Tibial nerve (tissue), 4 donors: ENCODE results near the gene YES1. TPM values are rescaled to one million over a fixed set of nuclear protein-coding genes. Genes with fewer than 3 reads are reported as not detected.

Source experiments
- DNase-seq, 2 donors: peaks; one replicate each; pipeline ENCODE4 v3.0.0-alpha.2; 2019; ENCODE audit warnings: low spot score in 2 of 2
- H3K27ac ChIP-seq, 4 donors: fragments of 200-600 bp; sonication (generic) in 3 of 4; one replicate each; pipeline ENCODE4 v1.5.1; 2017 to 2019; ENCODE audit warnings: mild to moderate bottlenecking in 1 of 4
- H3K27me3 ChIP-seq, 2 donors: fragments of 200-600 bp; sonication (generic) in 1 of 2; one replicate each; pipeline versions ENCODE4 v1.5.1 to v1.6.0; 2017 to 2019
- H3K36me3 ChIP-seq, 3 donors: fragments of 200-600 bp; sonication (generic); one replicate each; pipeline ENCODE4 v1.5.1; 2018 to 2019
- H3K4me1 ChIP-seq, 4 donors: fragments of 200-600 bp; sonication (generic) in 3 of 4; one replicate each; pipeline ENCODE4 v1.5.1; 2017 to 2019
- H3K4me3 ChIP-seq, 4 donors: fragments of 200-600 bp; sonication (generic) in 3 of 4; one replicate each; pipeline ENCODE4 v1.5.1; 2017 to 2019; ENCODE audit warnings: mild to moderate bottlenecking in 1 of 4, moderate library complexity in 1 of 4
- H3K9me3 ChIP-seq, 4 donors: fragments of 200-600 bp; sonication (generic) in 3 of 4; one replicate each; pipeline ENCODE4 v1.5.1; 2017 to 2019
- CTCF ChIP-seq, 5 experiments: fragments of 200-600 bp in 3 of 5; fragments of 450-650 bp in 2 of 5; sonication (generic) in 3 of 5; IDR thresholded peaks; one replicate each; pipeline ENCODE4 v1.5.1; 2016 to 2019; ENCODE audit warnings: antibody characterized with exemption in 5 of 5, mild to moderate bottlenecking in 3 of 5, moderate library complexity in 2 of 5
- EP300 ChIP-seq, 2 donors: sonication (generic); formaldehyde crosslinking; IDR thresholded peaks; one replicate each; pipeline ENCODE4 v1.6.1; 2017; ENCODE audit warnings: antibody characterized with exemption in 2 of 2, mild to moderate bottlenecking in 1 of 2
- POLR2A ChIP-seq, 2 donors: fragments of 450-650 bp; IDR thresholded peaks; one replicate each; pipeline ENCODE4 v1.6.1; 2017; ENCODE audit warnings: antibody characterized with exemption in 2 of 2, mild to moderate bottlenecking in 2 of 2, moderate library complexity in 2 of 2
- WGBS, 2 donors: methylation state at CpG; one replicate each; pipeline ENCODE4 v1.1.5; 2018; 5-methylcytosine and 5-hydroxymethylcytosine counted together
- total RNA-seq, 4 donors: library from RNA; depleted of rRNA; stranded (reverse); fragments of >200 nt; gene quantifications; one replicate each; pipeline ENCODE4 v1.1.0, GENCODE V29; 2016

YES1 gene
- total RNA-seq, 4 donors from 2014 or later, result 47.5 to 73.0 (median 59.1) TPM

GRCh38 chr18:839224-840022, 27.4 kb upstream of the YES1 start:
- WGBS, 2 donors, result 16 to 20% methylated on average over 14 of the region's 14 CpGs
- TF ChIP-seq EP300 (IDR thresholded peaks at IDR 0.05), result no peak
- TF ChIP-seq CTCF (IDR thresholded peaks at IDR 0.05), result peak; percentile 87 to 98 (median 94)
- TF ChIP-seq POLR2A (IDR thresholded peaks at IDR 0.05), result no peak
- peak; percentile 81 to 92 for DNase-seq
- Histone ChIP-seq H3K4me1 (peaks cover 0 to 15% (median 0%) of the 10 kb centered on the region in 4 donors), H3K9me3 (no peaks in the 10 kb centered on the region), H3K27ac (no peak overlapping the region), H3K4me3 (no peak overlapping the region), H3K27me3 (no peaks in the 10 kb centered on the region), H3K36me3 (no peaks in the 10 kb centered on the region)

- TF ChIP-seq POLR2A (IDR thresholded peaks at IDR 0.05), result no peak
- Histone ChIP-seq H3K27ac (no peak overlapping the region), H3K4me1 (peaks cover 0 to 15% (median 0%) of the 10 kb centered on the region in 4 donors), H3K4me3 (no peak overlapping the region), H3K36me3 (no peaks in the 10 kb centered on the region), H3K9me3 (no peaks in the 10 kb centered on the region), H3K27me3 (no peaks in the 10 kb centered on the region)
- DNase-seq, result no peak
- WGBS, 2 donors, result 60 to 65% methylated on average over 2 of the region's 2 CpGs
Measured at GRCh38 chr18:837922-838321, 25.9 kb upstream of the YES1 start.

GRCh38 chr18:834082-834720, 22.2 kb upstream of the YES1 start:
- Histone ChIP-seq H3K27me3 (peaks cover 0 to 5% of the 10 kb centered on the region in 2 donors), H3K4me3 (no peak overlapping the region), H3K36me3 (no peaks in the 10 kb centered on the region), H3K9me3 (no peaks in the 10 kb centered on the region), H3K4me1 (peaks cover 0 to 26% (median 0%) of the 10 kb centered on the region in 4 donors), H3K27ac (no peak overlapping the region)
- 56 to 63% methylated on average over 8 of the region's 8 CpGs for WGBS, 2 donors
- DNase-seq, result no peak
- no peak for TF ChIP-seq CTCF (IDR thresholded peaks at IDR 0.05)

- no peak for TF ChIP-seq POLR2A (IDR thresholded peaks at IDR 0.05)
- TF ChIP-seq EP300 (IDR thresholded peaks at IDR 0.05), result no peak
- no peak for TF ChIP-seq CTCF (IDR thresholded peaks at IDR 0.05)
Measured at GRCh38 chr18:833197-833596, 21.2 kb upstream of the YES1 start.

GRCh38 chr18:832085-832681, 20.1 kb upstream of the YES1 start:
- Histone ChIP-seq H3K4me1 (peaks cover 0 to 15% (median 0%) of the 10 kb centered on the region in 4 donors), H3K27me3 (peaks cover 0 to 5% of the 10 kb centered on the region in 2 donors), H3K4me3 (no peak overlapping the region), H3K27ac (no peak overlapping the region), H3K36me3 (no peaks in the 10 kb centered on the region), H3K9me3 (no peaks in the 10 kb centered on the region)
- DNase-seq, result no peak
- TF ChIP-seq EP300 (IDR thresholded peaks at IDR 0.05) (no peak), CTCF (IDR thresholded peaks at IDR 0.05) (no peak), POLR2A (IDR thresholded peaks at IDR 0.05) (no peak)
- WGBS, 2 donors, result 22 to 29% methylated on average over 16 of the region's 16 CpGs

More at GRCh38 chr18:833197-833596, 21.2 kb upstream of the YES1 start:
- 64 to 90% methylated on average over 4 of the region's 4 CpGs for whole genome bisulfite sequencing, 2 donors
- Histone ChIP-seq H3K27ac (no peak overlapping the region), H3K4me1 (peaks cover 0 to 21% (median 0%) of the 10 kb centered on the region in 4 donors), H3K27me3 (peaks cover 0 to 5% of the 10 kb centered on the region in 2 donors), H3K4me3 (no peak overlapping the region), H3K36me3 (no peaks in the 10 kb centered on the region), H3K9me3 (no peaks in the 10 kb centered on the region)
- DNase-seq, result no peak
